Epithelial cell of proximal tubule (primary cell): ENCODE results near the gene PHACTR1. TPM values are rescaled to one million over a fixed set of nuclear protein-coding genes. Genes with fewer than 3 reads are reported as not detected.

Source experiments
- DNase-seq: peaks from one replicate; pipeline ENCODE4 v3.0.0-alpha.2; 2011; ENCODE audit warnings: low read depth
- H3K4me3 ChIP-seq: 2 replicates; pipeline ENCODE4 v1.5.1; 2011; ENCODE audit warnings: low read depth, mild to moderate bottlenecking, low read length
- CTCF ChIP-seq: conservative IDR thresholded peaks from 2 replicates; pipeline ENCODE4 v1.5.1; 2012; ENCODE audit warnings: low read depth, mild to moderate bottlenecking, low read length
- total RNA-seq: library from RNA; depleted of rRNA; stranded (reverse); fragments of >200 nt; gene quantifications from 2 replicates; pipeline ENCODE4 v1.2.3, GENCODE V29; 2015

Gene PHACTR1
- total RNA-seq, 1 donor from 2014 or later = 0.98 TPM

GRCh38 chr6:12748815-12749521 lies 32.4 kb downstream of the PHACTR1 start:
- no peak overlapping the region for H3K4me3 ChIP-seq
- DNase-seq = no peak

GRCh38 chr6:12749531-12750379 lies 33.2 kb downstream of the PHACTR1 start:
- no peak for DNase-seq
- H3K4me3 ChIP-seq = no peak overlapping the region
- TF ChIP-seq CTCF = no peak

More at GRCh38 chr6:12748815-12749521, 32.4 kb downstream of the PHACTR1 start:
- TF ChIP-seq CTCF = no peak

- TF ChIP-seq CTCF = no peak
- no peak overlapping the region for H3K4me3 ChIP-seq
- DNase-seq = no peak
These were observed 33.8 kb downstream of the PHACTR1 start for GRCh38 chr6:12750416-12750815.

- TF ChIP-seq CTCF = no peak
- DNase-seq = no peak
- no peak overlapping the region for H3K4me3 ChIP-seq
These were observed 35.2 kb downstream of the PHACTR1 start for GRCh38 chr6:12751694-12752325.

GRCh38 chr6:12753036-12753435 lies 36.5 kb downstream of the PHACTR1 start:
- H3K4me3 ChIP-seq = no peak overlapping the region
- no peak for TF ChIP-seq CTCF
- DNase-seq = no peak

GRCh38 chr6:12760226-12760625 lies 43.7 kb downstream of the PHACTR1 start:
- TF ChIP-seq CTCF = no peak
- H3K4me3 ChIP-seq = no peak overlapping the region
- DNase-seq = no peak
